CD4-positive, alpha-beta T cell treated with Interleukin-6 at 100 ng/mL for 8 hours (primary cell): ENCODE data around the gene ZNF587.
"Not testable (repeated sequence)": the region's sequence is repeated elsewhere in the genome, so short reads cannot be mapped to it uniquely, and the experiment has no call there.

Source experiments
- DNase-seq: peaks from one replicate; pipeline ENCODE4 v3.0.0-alpha.2; 2020; ENCODE audit warnings: mixed read lengths, low spot score

Gene ZNF587

DNA sequence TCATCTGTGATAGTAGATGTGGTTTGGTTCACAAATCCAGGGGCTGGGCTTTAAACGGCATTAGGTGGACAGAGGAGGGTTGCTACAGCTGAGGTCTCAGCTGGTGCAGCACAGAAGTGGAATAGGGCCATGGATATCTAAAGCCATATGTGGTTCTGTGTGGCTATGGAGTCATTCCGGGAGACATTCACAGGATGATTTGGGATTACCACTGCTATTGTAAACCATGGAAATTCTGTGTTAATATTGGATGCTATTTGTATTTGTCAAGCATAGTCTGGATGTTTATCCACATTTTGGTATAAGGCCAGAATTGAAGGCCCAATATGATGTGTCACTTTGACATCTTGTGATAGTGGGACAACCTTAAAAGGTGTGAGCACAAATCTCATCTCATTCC is 26.5 kb upstream of the ZNF587 start:
- not testable (repeated sequence) for DNase-seq

DNA sequence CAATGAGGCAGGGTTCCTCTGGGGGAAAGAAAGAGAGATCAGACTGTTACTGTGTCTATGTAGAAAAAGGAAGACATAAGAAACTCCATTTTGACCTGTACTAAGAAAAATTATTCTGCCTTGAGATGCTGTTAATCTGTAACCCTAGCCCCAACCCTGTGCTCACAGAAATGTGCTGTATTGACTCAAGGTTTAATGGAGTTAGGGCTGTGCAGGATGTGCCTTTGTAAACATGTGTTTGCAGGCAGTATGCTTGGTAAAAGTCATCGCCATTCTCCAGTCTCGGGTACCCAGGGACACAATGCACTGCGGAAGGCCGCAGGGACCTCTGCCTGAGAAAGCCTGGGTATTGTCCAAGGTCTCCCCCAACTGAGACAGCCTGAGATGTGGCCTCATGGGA is 26.1 kb upstream of the ZNF587 start:
- DNase-seq, result not testable (repeated sequence)

DNA sequence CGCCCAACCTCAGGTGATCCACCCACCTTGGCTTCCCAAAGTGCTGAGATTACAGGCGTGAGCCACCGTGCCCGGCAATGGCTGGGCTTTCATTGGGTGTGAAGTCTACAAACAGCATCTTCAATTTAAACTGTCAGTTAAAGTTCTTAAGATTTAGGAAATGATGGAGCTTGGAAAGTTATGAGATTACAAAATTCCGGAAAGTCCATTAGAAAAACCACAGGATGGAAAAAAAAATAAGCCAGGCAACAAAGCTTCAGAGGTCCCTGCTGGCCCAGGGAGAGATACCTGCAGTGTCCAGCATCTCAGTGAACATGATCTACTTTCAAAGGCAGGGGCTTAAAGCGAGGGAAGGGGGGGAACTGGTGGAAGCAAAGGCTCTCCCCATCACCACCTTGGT is 24.1 kb upstream of the ZNF587 start:
- DNase-seq, result no peak

DNA sequence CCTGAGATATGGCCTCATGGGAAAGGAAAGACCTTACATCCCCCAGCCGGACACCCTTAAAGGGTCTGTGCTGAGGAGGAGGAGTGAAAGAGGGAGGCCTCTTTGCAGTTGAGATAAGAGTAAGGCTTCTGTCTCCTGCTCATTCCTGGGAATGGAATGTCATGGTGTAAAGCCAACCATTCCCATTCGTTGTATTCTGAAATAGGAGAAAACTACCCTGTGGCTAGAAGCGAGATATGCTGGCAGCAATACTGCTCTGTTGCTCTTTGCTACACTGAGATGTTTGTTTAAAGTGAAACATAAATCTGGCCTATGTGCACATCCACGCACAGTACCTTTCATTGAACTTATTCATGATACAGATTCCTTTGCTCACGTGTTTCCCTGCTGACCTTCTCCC is 20.3 kb upstream of the ZNF587 start:
- no peak for DNase-seq

DNA sequence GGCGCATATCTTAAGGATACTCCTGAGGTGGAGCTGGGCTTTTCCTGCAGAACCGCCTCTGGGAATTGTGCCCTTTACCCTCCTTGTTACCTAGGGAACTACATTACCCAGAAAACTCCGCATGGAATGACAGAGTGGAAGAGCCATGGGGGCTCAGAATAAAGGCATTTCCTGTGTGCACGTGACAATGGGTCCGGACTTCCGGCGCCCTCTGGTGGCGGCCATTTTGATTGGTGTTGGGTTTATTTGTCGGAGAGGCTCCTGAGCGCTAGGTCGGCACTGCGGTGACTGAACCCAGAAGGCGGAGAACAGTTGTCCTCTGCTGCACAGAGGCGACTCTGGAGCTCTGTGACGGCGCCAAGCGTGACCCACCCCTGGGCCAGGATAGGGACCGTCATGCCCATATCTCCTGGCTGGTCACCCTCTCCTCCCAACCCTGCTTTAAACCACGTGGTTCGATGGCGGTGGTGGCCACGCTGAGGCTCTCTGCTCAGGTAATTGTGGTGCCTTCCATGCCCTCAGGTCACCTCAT is 19.5 kb upstream of the ZNF587 start, which contains the start of gene ZNF587B:
ZNF587B (plus strand) TSS at position 229 of the 532 bp plus-strand sequence; CDS start at position 459, 230 bp downstream.
- DNase-seq, result no peak

GRCh38 chr19:57836991-57837390 is 12.7 kb upstream of the ZNF587 start:
- not testable (repeated sequence) for DNase-seq

DNA sequence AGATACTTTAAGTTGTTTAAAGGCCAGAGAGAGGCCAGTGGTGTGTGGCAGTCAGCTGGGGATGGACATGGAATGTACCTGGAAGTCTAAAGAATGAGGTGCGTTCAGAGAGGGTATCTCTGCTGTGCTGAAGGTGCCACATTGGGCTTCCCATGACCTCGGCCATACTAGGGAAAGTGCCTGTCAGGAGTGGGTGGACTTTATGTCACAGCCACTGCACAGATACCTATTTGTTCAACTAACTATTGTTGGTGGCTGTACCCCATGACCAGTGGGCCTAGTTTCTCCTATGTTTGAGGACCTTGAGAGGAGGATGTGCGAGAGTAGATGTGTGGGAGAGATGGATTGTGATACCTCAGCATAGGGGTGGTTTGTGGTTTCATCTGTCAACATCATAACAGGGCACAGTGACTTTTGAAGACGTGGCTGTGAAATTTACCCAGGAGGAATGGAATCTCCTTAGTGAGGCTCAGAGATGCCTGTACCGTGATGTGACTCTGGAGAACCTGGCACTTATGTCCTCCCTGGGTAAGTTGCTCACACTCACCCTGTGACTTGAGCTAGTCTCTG is 11.0 kb upstream of the ZNF587 start:
- not testable (repeated sequence) for DNase-seq

DNA sequence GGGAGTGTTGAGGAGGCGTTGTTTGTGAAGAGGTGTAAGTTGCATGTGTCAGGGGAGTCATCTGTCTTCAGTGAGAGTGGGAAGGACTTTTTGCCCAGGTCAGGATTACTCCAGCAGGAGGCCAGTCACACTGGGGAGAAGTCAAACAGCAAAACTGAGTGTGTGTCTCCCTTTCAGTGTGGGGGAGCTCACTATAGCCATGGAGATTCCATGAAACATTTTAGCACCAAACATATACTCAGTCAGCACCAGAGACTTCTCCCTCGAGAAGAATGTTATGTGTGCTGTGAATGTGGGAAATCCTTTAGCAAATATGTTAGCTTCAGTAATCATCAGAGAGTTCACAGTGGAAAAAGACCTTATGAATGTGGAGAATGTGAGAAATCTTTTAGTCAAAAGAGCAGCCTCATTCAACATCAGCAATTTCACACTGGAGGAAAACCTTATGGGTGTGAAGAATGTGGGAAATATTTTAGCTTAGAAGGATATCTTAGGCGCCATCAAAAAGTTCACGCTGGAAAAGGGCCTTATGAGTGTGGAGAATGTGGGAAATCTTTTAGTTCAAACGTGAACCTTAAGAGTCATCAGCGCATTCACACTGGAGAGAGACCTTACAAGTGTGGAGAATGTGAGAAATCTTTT is 8.4 kb upstream of the ZNF587 start:
- no peak for DNase-seq

- DNase-seq, result not testable (repeated sequence)
Measured at GRCh38 chr19:57847164-57847563, 2.5 kb upstream of the ZNF587 start.

DNA sequence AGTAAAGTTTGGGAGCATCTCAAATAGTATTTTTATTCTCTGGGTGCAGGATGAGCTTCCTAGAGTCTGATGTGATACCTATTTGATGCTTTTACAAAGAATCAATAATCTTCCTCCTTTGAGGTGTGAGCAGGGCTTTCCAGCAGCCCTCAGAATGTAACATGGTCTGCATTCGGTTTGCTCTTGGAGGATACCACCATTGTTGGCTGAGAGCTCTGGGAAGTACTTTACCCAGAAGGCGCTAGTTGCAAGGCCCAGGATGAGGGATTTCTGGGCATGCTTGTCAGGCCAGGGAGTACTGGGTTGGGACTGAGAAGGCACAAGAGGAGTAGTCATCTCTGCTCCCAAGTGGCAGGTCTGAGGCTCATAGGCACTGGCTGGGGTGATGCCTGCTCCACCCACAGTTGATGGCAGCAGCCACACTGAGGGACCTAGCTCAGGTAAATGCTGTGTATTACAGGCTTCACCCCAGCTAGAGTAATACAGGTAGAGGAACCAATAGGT is 445 bp upstream of the ZNF587 start:
- not testable (repeated sequence) for DNase-seq

GRCh38 chr19:57850553-57851017 is 926 bp downstream of the ZNF587 start:
- DNase-seq, result no peak

DNA sequence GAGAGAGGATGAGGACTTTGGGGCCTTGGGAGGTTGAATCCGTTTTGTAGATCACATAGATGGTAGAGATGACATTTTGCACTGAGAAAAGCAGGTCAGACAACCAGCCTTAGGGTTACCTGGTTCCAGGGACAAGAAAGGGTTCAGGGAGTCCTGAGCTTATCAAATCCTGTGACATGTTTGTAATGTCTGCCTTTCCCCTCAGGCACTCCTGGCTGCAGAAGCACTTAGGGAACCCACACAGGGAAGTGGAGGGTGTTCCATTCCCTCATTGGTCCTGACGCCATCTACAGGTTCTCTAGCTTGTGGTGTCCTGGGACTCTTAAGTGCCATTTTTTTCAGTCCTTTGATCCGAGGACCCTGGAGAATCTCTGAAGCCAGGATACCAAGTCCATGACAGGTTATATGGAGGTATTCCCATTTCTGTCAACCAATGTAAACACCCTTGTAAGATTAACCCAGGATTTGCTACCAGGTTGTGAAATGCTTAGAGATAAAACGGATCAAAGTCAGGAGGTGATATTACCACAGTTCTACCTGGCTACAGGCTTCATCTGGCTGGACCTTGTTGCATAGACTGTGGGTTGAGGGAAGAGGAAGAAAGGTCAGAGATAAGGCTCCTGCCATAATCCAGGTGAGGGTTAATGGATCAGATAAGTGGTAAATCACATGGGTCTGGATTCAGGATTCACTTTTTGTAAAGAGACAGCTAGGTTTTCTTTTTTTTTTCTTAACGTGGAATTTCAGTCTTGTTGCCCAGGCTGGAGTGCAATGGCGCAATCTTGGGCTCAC is 2.3 kb downstream of the ZNF587 start:
- DNase-seq, result not testable (repeated sequence)

DNA sequence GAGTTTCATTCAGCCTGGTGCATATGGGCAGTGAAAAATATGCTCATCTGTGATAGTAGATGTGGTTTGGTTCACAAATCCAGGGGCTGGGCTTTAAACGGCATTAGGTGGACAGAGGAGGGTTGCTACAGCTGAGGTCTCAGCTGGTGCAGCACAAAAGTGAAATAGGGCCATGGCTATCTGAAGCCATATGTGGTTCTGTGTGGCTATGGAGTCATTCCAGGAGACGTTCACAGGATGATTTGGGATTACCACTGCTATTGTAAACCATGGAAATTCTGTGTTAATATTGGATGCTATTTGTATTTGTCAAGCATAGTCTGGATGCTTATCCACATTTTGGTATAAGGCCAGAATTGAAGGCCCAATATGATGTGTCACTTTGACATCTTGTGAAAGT is 4.5 kb downstream of the ZNF587 start:
- DNase-seq, result not testable (repeated sequence)

DNA sequence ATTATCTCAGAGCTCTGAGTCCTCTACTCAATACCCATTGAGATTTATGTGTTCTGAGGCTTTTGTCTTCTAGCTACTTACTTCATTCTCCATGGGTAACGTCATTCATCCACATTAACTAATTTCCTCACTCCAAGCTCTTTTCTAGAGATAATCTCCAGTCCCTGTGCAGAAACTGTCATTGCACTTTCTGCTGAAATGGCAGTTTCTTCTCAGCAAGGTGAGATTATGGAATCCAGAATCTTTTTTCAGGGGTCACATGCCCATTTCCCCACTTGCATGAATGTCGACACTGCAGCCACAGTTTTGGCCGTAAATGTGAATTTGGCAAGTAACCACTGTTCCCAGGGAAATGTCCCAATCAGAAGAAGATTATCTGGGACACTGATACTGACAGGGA is 12.7 kb downstream of the ZNF587 start:
- not testable (repeated sequence) for DNase-seq

- DNase-seq, result no peak
Measured at GRCh38 chr19:57867868-57868492, 18.3 kb downstream of the ZNF587 start.

DNA sequence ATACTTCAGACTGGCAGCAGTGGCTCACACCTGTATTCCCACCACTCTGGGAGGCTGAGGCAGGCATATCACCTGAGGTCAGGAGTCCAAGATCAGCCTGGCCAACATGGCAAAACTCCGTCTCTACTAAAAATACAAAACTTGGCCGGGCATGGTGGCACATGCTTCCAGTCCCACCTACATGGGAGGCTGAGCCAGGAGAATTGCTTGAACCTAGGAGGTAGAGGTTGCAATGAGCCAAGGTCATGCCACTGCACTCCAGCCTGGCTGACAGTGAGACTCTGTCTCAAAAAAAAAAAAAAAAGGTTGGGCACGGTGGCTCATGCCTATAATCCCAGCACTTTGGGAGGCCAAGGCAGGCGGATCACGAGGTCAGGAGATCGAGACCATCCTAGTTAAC is 20.0 kb downstream of the ZNF587 start:
- DNase-seq, result not testable (repeated sequence)

DNA sequence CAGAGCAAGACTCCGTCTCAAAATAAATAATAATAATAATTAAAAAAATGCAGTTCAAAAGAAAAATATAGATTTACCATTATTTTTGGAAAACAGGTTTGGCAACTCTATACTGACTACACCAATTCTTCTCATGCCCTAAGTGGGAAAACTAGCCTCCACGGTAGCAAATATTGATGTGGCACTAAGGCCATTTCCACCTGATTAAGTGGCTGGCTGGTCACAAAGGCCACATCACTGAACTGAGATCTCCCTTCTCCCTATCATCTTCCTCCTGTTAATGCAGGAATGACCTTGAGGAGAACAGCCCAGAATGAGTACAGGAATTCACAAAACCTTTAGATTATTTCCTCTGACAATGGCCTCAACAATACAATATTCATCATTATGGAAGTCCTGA is 20.6 kb downstream of the ZNF587 start:
- DNase-seq, result no peak

- DNase-seq, result no peak
Measured at GRCh38 chr19:57872450-57872849, 22.8 kb downstream of the ZNF587 start.

GRCh38 chr19:57873883-57874799 is 24.5 kb downstream of the ZNF587 start:
- DNase-seq, result not testable (repeated sequence)

DNA sequence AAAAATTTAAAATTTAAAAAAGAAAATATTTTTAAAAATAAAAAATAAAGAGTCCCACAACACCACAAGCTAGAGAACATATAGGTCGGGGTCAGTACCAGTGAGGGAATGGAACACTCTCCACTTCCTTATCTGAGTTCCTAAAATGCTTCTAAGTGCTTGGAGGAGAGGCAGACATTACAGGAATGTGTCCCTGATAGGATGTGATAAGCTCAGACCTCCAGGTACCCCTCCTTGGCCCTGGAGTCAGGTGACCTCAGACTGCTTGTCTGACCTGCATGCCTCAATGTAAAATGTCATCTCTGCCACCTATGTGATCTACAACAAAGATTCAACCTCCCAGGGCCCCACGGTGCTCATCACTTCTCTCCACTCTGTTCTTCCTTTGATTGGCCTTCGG is 36.4 kb downstream of the ZNF587 start:
- DNase-seq, result no peak
